ENCODE measurements around the gene SLC39A8.

GRCh38 chr4:102387552-102388150, 42.4 kb upstream of the SLC39A8 start:
- TF ChIP-seq CTCF (IDR thresholded peaks at IDR 0.05; ENCODE audit: low read depth, low read length, missing input control) (no peak), RAD21 (IDR thresholded peaks at IDR 0.05) (no peak), JUND (IDR thresholded peaks at IDR 0.05) (no peak), HNF4A (conservative IDR thresholded peaks at IDR 0.05) (no peak), TAF1 (conservative IDR thresholded peaks at IDR 0.05) (no peak), SP1 (IDR thresholded peaks at IDR 0.05) (no peak), YY1 (IDR thresholded peaks at IDR 0.05) (no peak)
